Measurements from ENCODE around the gene LPCAT3. TPM values are rescaled to one million over a fixed set of nuclear protein-coding genes. Genes with fewer than 3 reads are reported as not detected.

LPCAT3 gene
- total RNA-seq, 1 donor from 2014 or later: 12.5 TPM

DNA sequence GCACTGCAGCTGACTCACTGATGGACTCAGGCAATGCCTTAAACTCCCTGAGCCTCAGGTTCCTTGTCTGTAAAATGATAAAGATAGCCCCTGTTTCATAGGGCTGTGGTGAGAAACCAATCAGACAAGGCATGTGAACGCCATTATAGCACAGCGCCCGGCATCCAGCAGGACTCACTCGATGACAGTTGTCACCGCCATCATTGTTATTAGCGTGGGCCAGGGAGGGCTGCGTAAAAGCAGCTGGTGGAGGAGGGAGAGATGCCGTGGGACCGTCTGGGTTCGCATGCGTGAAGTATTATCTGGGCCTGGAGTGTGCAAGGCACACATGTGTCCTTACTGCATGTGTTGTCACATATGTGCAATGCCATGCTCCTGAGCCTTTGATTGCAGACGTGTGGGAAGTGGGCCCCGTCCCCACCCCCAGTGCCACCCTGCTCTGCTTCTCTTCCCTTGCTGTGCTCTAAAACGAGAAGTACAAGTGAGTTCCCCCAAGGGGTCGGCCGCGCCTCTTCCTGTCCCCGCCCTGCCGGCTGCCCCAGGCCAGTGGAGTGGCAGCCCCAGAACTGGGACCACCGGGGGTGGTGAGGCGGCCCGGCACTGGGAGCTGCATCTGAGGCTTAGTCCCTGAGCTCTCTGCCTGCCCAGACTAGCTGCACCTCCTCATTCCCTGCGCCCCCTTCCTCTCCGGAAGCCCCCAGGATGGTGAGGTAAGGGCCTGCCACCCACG, 67.3 kb downstream of the LPCAT3 start, which contains the start of gene PTPN6:
PTPN6 (plus strand) TSS at position 546 of the 730 bp plus-strand sequence; CDS start at position 703, 157 bp downstream.
- no peak for DNase-seq (ENCODE audit: low read depth)
- TF ChIP-seq, protein P1, sequence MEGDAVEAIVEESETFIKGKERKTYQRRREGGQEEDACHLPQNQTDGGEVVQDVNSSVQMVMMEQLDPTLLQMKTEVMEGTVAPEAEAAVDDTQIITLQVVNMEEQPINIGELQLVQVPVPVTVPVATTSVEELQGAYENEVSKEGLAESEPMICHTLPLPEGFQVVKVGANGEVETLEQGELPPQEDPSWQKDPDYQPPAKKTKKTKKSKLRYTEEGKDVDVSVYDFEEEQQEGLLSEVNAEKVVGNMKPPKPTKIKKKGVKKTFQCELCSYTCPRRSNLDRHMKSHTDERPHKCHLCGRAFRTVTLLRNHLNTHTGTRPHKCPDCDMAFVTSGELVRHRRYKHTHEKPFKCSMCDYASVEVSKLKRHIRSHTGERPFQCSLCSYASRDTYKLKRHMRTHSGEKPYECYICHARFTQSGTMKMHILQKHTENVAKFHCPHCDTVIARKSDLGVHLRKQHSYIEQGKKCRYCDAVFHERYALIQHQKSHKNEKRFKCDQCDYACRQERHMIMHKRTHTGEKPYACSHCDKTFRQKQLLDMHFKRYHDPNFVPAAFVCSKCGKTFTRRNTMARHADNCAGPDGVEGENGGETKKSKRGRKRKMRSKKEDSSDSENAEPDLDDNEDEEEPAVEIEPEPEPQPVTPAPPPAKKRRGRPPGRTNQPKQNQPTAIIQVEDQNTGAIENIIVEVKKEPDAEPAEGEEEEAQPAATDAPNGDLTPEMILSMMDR (IDR thresholded peaks at IDR 0.05; ENCODE audit: insufficient read depth, low read length, poor library complexity, severe bottlenecking): no peak
- no peaks in the 10 kb centered on the region for H3K36me3 ChIP-seq (ENCODE audit: control insufficient read depth, insufficient read depth, low read length)

DNA sequence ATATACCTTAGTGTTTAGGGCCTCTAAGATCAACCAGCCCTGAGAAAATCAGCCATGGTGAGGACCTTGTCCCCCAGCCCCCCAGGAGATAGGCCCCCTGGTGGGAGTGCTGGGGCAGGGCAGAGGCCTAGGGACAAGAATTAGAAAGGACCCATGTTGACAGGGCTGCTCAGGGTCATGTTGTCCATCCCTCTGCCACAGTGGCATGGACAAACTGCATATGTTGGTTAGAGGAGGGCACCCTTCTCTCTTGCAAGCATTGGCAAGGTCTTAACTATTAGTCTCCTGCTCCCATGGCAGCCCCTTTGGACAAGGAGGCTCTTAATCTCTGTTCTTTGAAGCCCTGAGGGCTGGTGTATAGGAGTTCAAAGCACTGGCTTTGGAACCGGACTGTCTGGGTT, 67.9 kb downstream of the LPCAT3 start:
- TF ChIP-seq, protein P1 (IDR thresholded peaks at IDR 0.05; ENCODE audit: insufficient read depth, low read length, poor library complexity, severe bottlenecking): peak; percentile 27

More for the DNA sequence above, 67.3 kb downstream of the LPCAT3 start, which contains the start of gene PTPN6:
- Histone ChIP-seq H3K4me3 (ENCODE audit: low read depth, low read length) (no peak within 1 kb of the TSS), H3K27me3 (ENCODE audit: control insufficient read depth, insufficient read depth, low read length) (no peaks in the 10 kb centered on the region)

DNA sequence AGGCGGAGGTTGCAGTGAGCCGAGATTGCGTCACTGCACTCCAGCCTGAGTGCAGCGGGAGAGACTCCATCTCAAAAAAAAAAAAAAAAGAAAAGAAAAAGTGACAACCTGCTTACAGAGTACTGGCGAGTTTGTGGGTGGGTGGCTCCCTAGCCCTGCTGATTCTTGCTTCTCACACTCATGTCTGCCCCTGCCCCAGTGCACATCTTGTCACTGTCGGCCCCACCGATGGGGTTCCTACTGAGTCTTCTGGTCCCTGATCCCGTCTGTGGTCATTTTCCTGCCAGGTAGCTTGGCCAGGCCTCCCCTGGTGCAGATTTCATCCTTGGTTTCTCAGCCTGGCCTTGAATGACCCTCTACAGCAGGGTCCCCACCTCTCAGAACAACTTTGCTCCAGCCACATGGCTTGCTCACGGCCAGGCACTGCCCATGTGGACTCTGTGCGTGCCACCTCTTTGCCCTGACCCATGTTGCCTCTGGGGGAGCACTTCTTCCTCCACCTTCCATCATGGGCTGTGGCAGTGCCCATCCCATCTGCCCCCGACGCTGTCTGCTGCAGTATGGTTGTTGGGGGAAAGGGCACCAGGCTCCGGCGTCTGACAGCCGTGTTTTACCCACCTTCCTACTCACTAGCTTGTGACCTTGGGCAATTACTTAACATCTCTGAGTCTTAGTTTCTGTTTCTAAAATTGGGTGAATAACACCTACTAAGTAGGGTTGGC, 69.2 kb downstream of the LPCAT3 start:
- TF ChIP-seq, protein P1 (IDR thresholded peaks at IDR 0.05; ENCODE audit: insufficient read depth, low read length, poor library complexity, severe bottlenecking): no peak
- Histone ChIP-seq H3K4me3 (ENCODE audit: low read depth, low read length) (no peak overlapping the region), H3K36me3 (ENCODE audit: control insufficient read depth, insufficient read depth, low read length) (no peaks in the 10 kb centered on the region), H3K27me3 (ENCODE audit: control insufficient read depth, insufficient read depth, low read length) (no peaks in the 10 kb centered on the region)
- no peak for DNase-seq (ENCODE audit: low read depth)

More for the DNA sequence above, 67.9 kb downstream of the LPCAT3 start:
- Histone ChIP-seq H3K36me3 (ENCODE audit: control insufficient read depth, insufficient read depth, low read length) (no peaks in the 10 kb centered on the region), H3K4me3 (ENCODE audit: low read depth, low read length) (no peak overlapping the region), H3K27me3 (ENCODE audit: control insufficient read depth, insufficient read depth, low read length) (no peaks in the 10 kb centered on the region)
- DNase-seq (ENCODE audit: low read depth): no peak

GRCh38 chr12:6947615-6948014, 70.7 kb downstream of the LPCAT3 start:
- TF ChIP-seq, protein P1 (IDR thresholded peaks at IDR 0.05; ENCODE audit: insufficient read depth, low read length, poor library complexity, severe bottlenecking): no peak
- H3K36me3 ChIP-seq (ENCODE audit: control insufficient read depth, insufficient read depth, low read length): no peaks in the 10 kb centered on the region
- no peak for DNase-seq (ENCODE audit: low read depth)
- no peaks in the 10 kb centered on the region for H3K27me3 ChIP-seq (ENCODE audit: control insufficient read depth, insufficient read depth, low read length)
- no peak overlapping the region for H3K4me3 ChIP-seq (ENCODE audit: low read depth, low read length)

DNA sequence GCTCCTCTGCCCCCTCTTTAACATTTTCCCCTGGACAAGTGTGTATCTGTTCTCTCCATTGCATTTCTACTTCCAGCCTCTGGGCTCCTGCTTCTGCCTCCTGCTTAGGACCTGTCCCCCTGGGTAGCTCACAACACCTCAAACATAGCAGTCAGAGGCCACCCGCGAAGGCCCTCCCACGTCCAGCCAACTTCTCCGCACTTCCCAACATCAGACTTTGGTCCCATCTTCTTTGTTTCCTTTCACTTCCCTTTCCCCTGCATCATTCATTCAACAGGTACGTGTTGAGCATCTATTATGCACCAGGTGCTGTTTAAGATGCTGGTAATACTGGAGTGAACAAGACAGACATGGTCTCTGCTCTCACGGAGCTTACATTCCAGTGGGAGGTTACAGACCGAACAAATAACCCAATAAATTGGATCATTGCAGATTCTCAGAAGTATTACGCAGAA, 71.3 kb downstream of the LPCAT3 start:
- Histone ChIP-seq H3K36me3 (ENCODE audit: control insufficient read depth, insufficient read depth, low read length) (no peaks in the 10 kb centered on the region), H3K27me3 (ENCODE audit: control insufficient read depth, insufficient read depth, low read length) (no peaks in the 10 kb centered on the region), H3K4me3 (ENCODE audit: low read depth, low read length) (peak overlapping the region; percentile 60)
- DNase-seq (ENCODE audit: low read depth): no peak
- TF ChIP-seq, protein P1 (IDR thresholded peaks at IDR 0.05; ENCODE audit: insufficient read depth, low read length, poor library complexity, severe bottlenecking): no peak
